HCT116 (cell line): ENCODE results near the gene PSEN2. TPM values are rescaled to one million over a fixed set of nuclear protein-coding genes. Genes with fewer than 3 reads are reported as not detected.

Source experiments
- ATAC-seq: fragments of 200-7000 bp; cut with Tn5 transposase; 2 replicates; pipeline ENCODE4 v1.9.1; 2020; ENCODE audit warnings: mild to moderate bottlenecking, moderate library complexity
- BruUV-seq: library from RNA; stranded (reverse); fragments of 400-500 nt; replicated peaks from 2 replicates; lab custom pipeline; 2021; lab: Mats Ljungman, UMichigan
- CTCF ChIA-PET: fragments of 300-600 bp; sonication (Branson Sonifier 250); formaldehyde crosslinking; loops from one replicate; lab custom pipeline; 2021; ENCODE audit warnings: antibody characterized with exemption; lab: Charles Lee
- POLR2A ChIA-PET: fragments of 300-600, 350-600 bp; sonication (Branson Sonifier 250); formaldehyde crosslinking; loops from one replicate; lab custom pipeline; 2021; ENCODE audit warnings: antibody characterized with exemption; lab: Charles Lee
- RAD21 ChIA-PET, 2 experiments: fragments of 300-600 bp; sonication (Branson Sonifier 250); formaldehyde crosslinking; loops; one replicate each; lab custom pipeline; 2023; ENCODE audit warnings: low total read pairs in 2 of 2; ENCODE audit not compliant: uncharacterized antibody in 2 of 2, unreplicated experiment in 2 of 2, low non-redundant PET in 1 of 2; lab: Charles Lee
- DNase-seq: peaks from one replicate; pipeline ENCODE4 v3.0.0-alpha.2; 2010; ENCODE audit warnings: low read depth, low spot score
- H2AFZ ChIP-seq: fragments of 200-600 bp; shearing (Covaris generic), sonication (generic); 2 replicates; pipeline ENCODE4 v1.6.1; 2017; ENCODE audit warnings: low read depth, mixed run types, mixed read lengths, antibody characterized with exemption, low read length; ENCODE audit not compliant: poor library complexity, severe bottlenecking
- H3K27ac ChIP-seq: 2 replicates; pipeline ENCODE4 v1.5.1; 2012; ENCODE audit warnings: low read depth, low read length
- H3K27me3 ChIP-seq: fragments of 200-600 bp; sonication (generic); 2 replicates; pipeline ENCODE4 v1.6.1; 2016; ENCODE audit warnings: mixed run types, low read length, mixed read lengths; ENCODE audit not compliant: insufficient read depth
- H3K36me3 ChIP-seq, 2 experiments: fragments of 200-500 bp in 1 of 2; fragments of 200-600 bp in 1 of 2; sonication (Bioruptor generic) in 1 of 2; sonication (generic) in 1 of 2; 2 replicates each; pipeline versions ENCODE4 v1.5.1 to v1.6.1; 2014 to 2016; ENCODE audit warnings: low read length in 2 of 2, inconsistent platforms in 1 of 2, mixed read lengths in 1 of 2, mixed run types in 1 of 2; ENCODE audit not compliant: insufficient read depth in 2 of 2, control insufficient read depth in 1 of 2
- H3K4me1 ChIP-seq, 2 experiments: fragments of 200-600 bp in 1 of 2; sonication (generic) in 1 of 2; 2 replicates each; pipeline versions ENCODE4 v1.5.1 to v1.6.1; 2012 to 2017; ENCODE audit warnings: low read length in 2 of 2, inconsistent platforms in 1 of 2, mild to moderate bottlenecking in 1 of 2, mixed read lengths in 1 of 2, mixed run types in 1 of 2, moderate library complexity in 1 of 2; ENCODE audit not compliant: insufficient read depth in 2 of 2, control insufficient read depth in 1 of 2
- H3K4me2 ChIP-seq: fragments of 200-600 bp; sonication (generic); 2 replicates; pipeline ENCODE4 v1.6.1; 2017; ENCODE audit warnings: mixed run types, low read length, mixed read lengths
- H3K4me3 ChIP-seq, 2 experiments: fragments of 200-600 bp in 1 of 2; sonication (generic) in 1 of 2; replicated peaks in 1 of 2; 2 replicates each; pipeline ENCODE4 v1.5.1; 2011 to 2016; ENCODE audit warnings: low read length in 2 of 2, control low read depth in 1 of 2, low read depth in 1 of 2, mild to moderate bottlenecking in 1 of 2, mixed read lengths in 1 of 2, mixed run types in 1 of 2
- H3K79me2 ChIP-seq: fragments of 200-600 bp; sonication (generic); 2 replicates; pipeline ENCODE4 v1.6.1; 2017; ENCODE audit warnings: mild to moderate bottlenecking, mixed run types, low read length, moderate library complexity, mixed read lengths; ENCODE audit not compliant: insufficient read depth
- H3K9ac ChIP-seq: fragments of 200-600 bp; sonication (generic); 2 replicates; pipeline ENCODE4 v1.6.1; 2016; ENCODE audit warnings: low read length, mixed read lengths
- H3K9me2 ChIP-seq: fragments of 200-600 bp; sonication (generic), shearing (Covaris generic); 2 replicates; pipeline ENCODE4 v1.6.1; 2017; ENCODE audit warnings: mixed run types, mild to moderate bottlenecking, moderate library complexity; ENCODE audit not compliant: insufficient read depth
- H3K9me3 ChIP-seq, 2 experiments: fragments of 200-500 bp in 1 of 2; fragments of 200-600 bp in 1 of 2; sonication (Bioruptor generic) in 1 of 2; sonication (generic) in 1 of 2; 2 replicates each; pipeline ENCODE4 v1.6.1; 2014 to 2017; ENCODE audit warnings: low read length in 2 of 2, mixed read lengths in 2 of 2, inconsistent platforms in 1 of 2, low read depth in 1 of 2, mild to moderate bottlenecking in 1 of 2, mixed run types in 1 of 2, moderate library complexity in 1 of 2; ENCODE audit not compliant: control insufficient read depth in 1 of 2, insufficient read depth in 1 of 2
- H4K20me1 ChIP-seq: fragments of 200-600 bp; sonication (generic), shearing (Covaris generic); 2 replicates; pipeline ENCODE4 v1.6.1; 2017; ENCODE audit warnings: mixed run types, mild to moderate bottlenecking, moderate library complexity; ENCODE audit not compliant: insufficient read depth
- CBX3 ChIP-seq: IDR thresholded peaks from 2 replicates; pipeline ENCODE4 v1.6.1; 2012; ENCODE audit warnings: low read depth
- EZH2 ChIP-seq: fragments of 200-600 bp; sonication (generic); IDR thresholded peaks from 2 replicates; pipeline ENCODE4 v1.6.1; 2017; ENCODE audit warnings: antibody characterized with exemption, mixed run types
- EZH2phosphoT487 ChIP-seq: fragments of 200-600 bp; IDR thresholded peaks from 2 replicates; pipeline ENCODE4 v1.6.1; 2018; ENCODE audit warnings: antibody characterized with exemption, borderline replicate concordance
- FOSL1 ChIP-seq: IDR thresholded peaks from 2 replicates; pipeline ENCODE4 v1.6.1; 2012; ENCODE audit warnings: low read depth
- SP1 ChIP-seq: IDR thresholded peaks from 2 replicates; pipeline ENCODE4 v1.6.1; 2012; ENCODE audit warnings: low read depth
- TCF7L2 ChIP-seq: IDR thresholded peaks from 2 replicates; pipeline ENCODE4 v1.7.0; 2011; ENCODE audit warnings: borderline replicate concordance, inconsistent platforms; ENCODE audit not compliant: insufficient read depth, insufficient read length; ENCODE audit errors: extremely low read depth
- intact Hi-C: fragments of 100-400 bp; cut with micrococcal nuclease; formaldehyde crosslinking; loops from 2 replicates; pipeline ENCODE4 v1.10.0; 2022
- total RNA-seq: library from RNA; stranded (reverse); gene quantifications from one replicate; pipeline ENCODE4 v1.2.1, GENCODE V29; 2021; ENCODE audit not compliant: unreplicated experiment
- TF ChIP-seq, protein P1 (sequence below): IDR thresholded peaks from 2 replicates; pipeline ENCODE4 v1.6.1; 2012
- TF ChIP-seq, protein P2 (sequence below): IDR thresholded peaks from 2 replicates; pipeline ENCODE4 v1.6.1; 2012; ENCODE audit warnings: low read depth
- TF ChIP-seq, protein P3 (sequence below): IDR thresholded peaks from 2 replicates; pipeline ENCODE4 v1.6.1; 2011; ENCODE audit warnings: mild to moderate bottlenecking, low read length, moderate library complexity; ENCODE audit not compliant: insufficient replicate concordance; ENCODE audit errors: extremely low read depth

The PSEN2 gene
- total RNA-seq, 1 experiment from 2014 or later: 28.5 TPM

DNA sequence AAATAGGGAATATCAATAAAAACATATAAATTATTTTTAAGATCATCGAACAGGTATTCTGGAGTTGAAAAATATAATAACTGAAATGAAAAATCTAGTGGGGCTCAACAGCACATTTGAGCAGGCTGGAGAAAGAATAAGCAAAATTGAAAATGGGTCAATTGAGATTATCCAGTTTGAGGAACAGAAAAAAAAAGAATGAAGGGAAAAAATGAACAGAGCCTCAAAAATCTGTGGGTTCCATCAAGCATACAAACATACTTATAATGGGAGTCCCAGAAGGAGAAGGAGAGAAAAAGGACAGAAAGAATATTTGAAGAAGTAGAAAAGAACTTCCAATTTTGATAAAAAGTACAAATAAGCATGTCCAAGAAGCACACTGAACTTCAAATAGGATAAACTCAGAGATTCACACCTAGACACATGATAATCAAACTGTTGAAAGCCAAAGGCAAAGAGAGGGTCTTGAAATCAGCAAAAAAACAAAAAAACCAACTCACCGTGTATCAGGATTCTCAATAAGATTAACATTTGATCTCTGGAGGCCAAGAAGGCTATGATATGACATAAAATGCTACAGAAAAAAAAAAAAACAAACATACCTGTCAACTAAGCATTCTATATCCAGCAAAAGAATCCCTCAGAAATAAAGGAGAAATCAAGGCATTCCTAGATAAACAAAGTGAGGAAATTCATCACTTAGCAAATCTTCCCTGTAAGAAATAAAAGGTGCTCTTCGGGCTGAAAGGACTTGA lies 64.2 kb downstream of the PSEN2 start:
- Histone ChIP-seq H3K9me2 (no peaks in the 10 kb centered on the region), H3K4me1 (peaks cover 5 to 23% of the 10 kb centered on the region in 2 experiments), H3K4me3 (no peak overlapping the region), H3K9ac (no peak overlapping the region), H3K27me3 (no peaks in the 10 kb centered on the region), H2AFZ (no peak overlapping the region), H3K79me2 (no peaks in the 10 kb centered on the region), H3K9me3 (0 out of 4 replicates have a peak, but pooled peaks cover 0 to 5% of the 10 kb centered on the region in 2 experiments), H3K4me2 (no peak overlapping the region), H3K36me3 (no peaks in the 10 kb centered on the region), H3K27ac (no peak overlapping the region), H4K20me1 (no peaks in the 10 kb centered on the region)
- ATAC-seq (no peak), DNase-seq (no peak)
- CTCF ChIA-PET: no interaction called here
- intact Hi-C loops: loop anchor here (10.0 kb wide), 1 partner anchor 300 kb away; no protein-coding TSS in a partner anchor
- RAD21 ChIA-PET: no interaction called here
- BruUV-seq: no TSS peak
- POLR2A ChIA-PET: no interaction called here
- TF ChIP-seq, protein P1, sequence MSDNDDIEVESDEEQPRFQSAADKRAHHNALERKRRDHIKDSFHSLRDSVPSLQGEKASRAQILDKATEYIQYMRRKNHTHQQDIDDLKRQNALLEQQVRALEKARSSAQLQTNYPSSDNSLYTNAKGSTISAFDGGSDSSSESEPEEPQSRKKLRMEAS: no peak
- TF ChIP-seq CBX3: peak; percentile 39; the same call in 1 of the 2 replicates

DNA sequence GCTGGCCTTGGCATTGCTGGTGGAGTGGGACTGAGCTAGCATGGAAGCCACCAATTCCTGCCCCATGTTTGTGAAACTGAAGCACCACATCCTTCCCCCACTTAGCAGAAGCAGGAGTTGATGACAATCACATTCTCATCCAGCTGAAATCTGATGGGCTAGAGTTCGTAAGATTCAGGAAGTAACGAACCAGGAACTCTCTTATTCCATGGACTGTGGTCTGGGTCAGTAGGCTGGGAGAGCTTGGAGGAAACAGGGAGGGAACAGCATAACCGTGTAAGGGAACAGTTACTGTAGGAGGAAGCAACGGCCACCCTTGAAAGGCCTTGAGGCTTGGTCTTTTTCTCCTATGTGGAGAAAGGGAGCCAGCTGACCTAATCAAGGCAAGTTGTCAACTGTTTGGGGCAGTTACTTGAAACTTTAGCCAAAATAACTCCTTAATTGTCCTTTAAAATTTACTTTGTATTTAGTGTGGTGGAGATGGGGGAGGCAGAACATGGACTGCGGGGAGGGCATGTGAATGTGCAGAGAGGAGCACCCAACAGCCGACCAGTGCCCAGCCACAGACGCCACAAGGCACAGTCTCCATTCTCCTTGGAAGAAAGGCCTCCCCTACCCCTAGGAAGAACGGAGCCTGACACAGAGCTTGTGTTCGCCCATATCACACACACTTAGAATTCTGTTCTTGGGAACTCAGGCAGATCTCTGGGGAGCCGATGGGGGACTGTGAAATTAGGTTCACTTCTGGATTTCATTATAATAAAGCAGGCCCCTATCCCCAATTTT lies 67.7 kb downstream of the PSEN2 start:
- intact Hi-C loops: loop anchor here (10.0 kb wide), 1 partner anchor 303 kb away; no protein-coding TSS in a partner anchor
- DNase-seq (no peak), ATAC-seq (no peak)
- Histone ChIP-seq H4K20me1 (no peaks in the 10 kb centered on the region), H3K79me2 (peaks cover 12% of the 10 kb centered on the region; the same call in 1 of the 2 replicates), H3K36me3 (no peaks in the 10 kb centered on the region), H2AFZ (no peak overlapping the region), H3K4me2 (peak overlapping the region; percentile 96), H3K9me2 (no peaks in the 10 kb centered on the region), H3K9me3 (0 out of 4 replicates have a peak, but pooled peaks cover 0 to 5% of the 10 kb centered on the region in 2 experiments), H3K27ac (peak overlapping the region; percentile 87; the same call in 1 of the 2 replicates), H3K9ac (no peak overlapping the region), H3K4me3 (no peak overlapping the region), H3K4me1 (peaks cover 5 to 29% of the 10 kb centered on the region in 2 experiments), H3K27me3 (no peaks in the 10 kb centered on the region)
- ChIA-PET RAD21 (no interaction called here), POLR2A (no interaction called here), CTCF (no interaction called here)
- no TSS peak for BruUV-seq
- TF ChIP-seq CBX3 (no peak), EZH2phosphoT487 (no peak), EZH2 (no peak), TCF7L2 (no peak), FOSL1 (no peak), SP1 (no peak)
- TF ChIP-seq, protein P2, sequence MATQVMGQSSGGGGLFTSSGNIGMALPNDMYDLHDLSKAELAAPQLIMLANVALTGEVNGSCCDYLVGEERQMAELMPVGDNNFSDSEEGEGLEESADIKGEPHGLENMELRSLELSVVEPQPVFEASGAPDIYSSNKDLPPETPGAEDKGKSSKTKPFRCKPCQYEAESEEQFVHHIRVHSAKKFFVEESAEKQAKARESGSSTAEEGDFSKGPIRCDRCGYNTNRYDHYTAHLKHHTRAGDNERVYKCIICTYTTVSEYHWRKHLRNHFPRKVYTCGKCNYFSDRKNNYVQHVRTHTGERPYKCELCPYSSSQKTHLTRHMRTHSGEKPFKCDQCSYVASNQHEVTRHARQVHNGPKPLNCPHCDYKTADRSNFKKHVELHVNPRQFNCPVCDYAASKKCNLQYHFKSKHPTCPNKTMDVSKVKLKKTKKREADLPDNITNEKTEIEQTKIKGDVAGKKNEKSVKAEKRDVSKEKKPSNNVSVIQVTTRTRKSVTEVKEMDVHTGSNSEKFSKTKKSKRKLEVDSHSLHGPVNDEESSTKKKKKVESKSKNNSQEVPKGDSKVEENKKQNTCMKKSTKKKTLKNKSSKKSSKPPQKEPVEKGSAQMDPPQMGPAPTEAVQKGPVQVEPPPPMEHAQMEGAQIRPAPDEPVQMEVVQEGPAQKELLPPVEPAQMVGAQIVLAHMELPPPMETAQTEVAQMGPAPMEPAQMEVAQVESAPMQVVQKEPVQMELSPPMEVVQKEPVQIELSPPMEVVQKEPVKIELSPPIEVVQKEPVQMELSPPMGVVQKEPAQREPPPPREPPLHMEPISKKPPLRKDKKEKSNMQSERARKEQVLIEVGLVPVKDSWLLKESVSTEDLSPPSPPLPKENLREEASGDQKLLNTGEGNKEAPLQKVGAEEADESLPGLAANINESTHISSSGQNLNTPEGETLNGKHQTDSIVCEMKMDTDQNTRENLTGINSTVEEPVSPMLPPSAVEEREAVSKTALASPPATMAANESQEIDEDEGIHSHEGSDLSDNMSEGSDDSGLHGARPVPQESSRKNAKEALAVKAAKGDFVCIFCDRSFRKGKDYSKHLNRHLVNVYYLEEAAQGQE: no peak
- TF ChIP-seq, protein P3, sequence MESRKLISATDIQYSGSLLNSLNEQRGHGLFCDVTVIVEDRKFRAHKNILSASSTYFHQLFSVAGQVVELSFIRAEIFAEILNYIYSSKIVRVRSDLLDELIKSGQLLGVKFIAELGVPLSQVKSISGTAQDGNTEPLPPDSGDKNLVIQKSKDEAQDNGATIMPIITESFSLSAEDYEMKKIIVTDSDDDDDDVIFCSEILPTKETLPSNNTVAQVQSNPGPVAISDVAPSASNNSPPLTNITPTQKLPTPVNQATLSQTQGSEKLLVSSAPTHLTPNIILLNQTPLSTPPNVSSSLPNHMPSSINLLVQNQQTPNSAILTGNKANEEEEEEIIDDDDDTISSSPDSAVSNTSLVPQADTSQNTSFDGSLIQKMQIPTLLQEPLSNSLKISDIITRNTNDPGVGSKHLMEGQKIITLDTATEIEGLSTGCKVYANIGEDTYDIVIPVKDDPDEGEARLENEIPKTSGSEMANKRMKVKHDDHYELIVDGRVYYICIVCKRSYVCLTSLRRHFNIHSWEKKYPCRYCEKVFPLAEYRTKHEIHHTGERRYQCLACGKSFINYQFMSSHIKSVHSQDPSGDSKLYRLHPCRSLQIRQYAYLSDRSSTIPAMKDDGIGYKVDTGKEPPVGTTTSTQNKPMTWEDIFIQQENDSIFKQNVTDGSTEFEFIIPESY: no peak
- TF ChIP-seq, protein P1: no peak
